ENCODE data around the gene SH3RF3. TPM values are rescaled to one million over a fixed set of nuclear protein-coding genes. Genes with fewer than 3 reads are reported as not detected.
"Not testable (repeated sequence)": the region's sequence is repeated elsewhere in the genome, so short reads cannot be mapped to it uniquely, and the experiment has no call there.

Gene SH3RF3
- total RNA-seq, 2 experiments from 2014 or later = 0.25 to 0.44 TPM

DNA sequence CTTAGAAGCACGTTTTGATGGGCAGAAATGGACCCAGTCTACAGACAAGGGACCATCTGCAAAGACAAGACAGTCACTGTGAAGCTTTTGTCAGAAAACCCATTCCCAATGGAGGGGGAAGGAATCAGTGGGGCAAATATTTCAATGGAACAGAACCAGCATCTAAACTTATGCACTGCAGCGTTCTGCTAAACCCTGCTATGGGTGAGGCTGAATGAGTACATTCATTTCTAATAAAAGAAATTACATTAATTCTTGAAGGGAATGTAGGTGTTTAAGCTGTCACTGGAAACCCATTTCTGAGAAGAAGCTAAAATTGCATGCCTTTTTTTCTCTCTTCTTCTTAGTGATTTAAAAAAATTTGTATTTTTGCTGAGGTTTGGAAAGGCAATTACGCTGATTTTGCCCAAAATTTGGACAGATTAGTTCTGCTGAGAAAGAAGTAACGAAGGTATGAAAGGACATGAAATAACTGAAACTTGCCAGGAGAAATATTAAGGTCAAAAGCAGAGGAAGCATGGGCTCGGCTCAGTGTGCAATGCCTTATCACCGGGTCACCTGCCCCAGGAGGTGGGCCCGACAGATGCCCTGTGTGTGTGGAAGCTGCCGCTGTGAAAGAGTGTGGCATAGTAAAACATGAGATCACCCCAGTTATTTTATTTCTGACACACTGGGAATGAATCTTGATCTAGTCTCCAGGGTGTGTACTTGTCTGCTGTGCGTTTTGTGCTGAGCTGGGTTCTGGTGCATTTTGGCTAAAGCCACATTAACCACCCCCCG, 24.2 kb downstream of the SH3RF3 start:
- ChIA-PET CTCF (no interaction called here), POLR2A (no interaction called here)

DNA sequence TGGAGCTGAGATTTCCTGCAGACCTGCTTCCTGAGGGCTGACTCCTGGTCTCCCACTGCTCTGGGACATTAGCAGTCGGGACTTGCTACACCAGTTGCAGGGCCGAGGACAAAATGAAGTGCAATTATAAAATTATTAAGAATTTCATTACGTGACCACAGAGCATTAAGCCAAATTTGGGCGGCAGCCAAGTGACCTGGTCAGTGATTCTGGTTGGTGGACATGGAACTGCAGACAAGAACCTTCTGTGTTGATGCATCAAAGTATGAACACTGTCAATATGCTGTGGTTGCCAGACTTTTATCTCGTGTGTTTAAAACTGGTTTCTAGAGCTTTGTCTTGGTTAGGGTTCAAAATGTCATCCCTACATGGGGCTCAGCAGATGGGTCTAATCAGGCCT, 24.8 kb downstream of the SH3RF3 start:
- ChIA-PET CTCF (no interaction called here), POLR2A (no interaction called here)

DNA sequence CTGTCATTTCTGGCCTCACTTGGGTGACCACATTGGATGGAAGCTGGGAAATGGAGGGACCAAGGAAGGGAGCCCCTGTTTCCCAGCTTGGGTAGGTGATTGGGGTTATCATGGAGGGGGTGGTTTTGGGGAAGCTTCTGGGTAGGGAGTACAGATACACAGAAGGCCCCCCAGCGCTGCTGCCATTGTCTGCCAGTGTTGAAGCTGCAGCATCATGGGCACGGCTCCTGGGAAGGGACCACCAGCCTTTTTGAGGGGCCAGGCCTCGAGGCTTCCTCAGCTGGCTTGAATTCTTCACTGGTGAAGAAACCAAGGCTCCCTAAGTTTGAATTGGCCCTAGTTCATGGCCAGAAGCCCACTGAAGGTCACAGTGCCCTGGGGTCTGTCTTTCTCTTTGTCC, 25.2 kb downstream of the SH3RF3 start:
- ChIA-PET CTCF (no interaction called here), POLR2A (no interaction called here)

DNA sequence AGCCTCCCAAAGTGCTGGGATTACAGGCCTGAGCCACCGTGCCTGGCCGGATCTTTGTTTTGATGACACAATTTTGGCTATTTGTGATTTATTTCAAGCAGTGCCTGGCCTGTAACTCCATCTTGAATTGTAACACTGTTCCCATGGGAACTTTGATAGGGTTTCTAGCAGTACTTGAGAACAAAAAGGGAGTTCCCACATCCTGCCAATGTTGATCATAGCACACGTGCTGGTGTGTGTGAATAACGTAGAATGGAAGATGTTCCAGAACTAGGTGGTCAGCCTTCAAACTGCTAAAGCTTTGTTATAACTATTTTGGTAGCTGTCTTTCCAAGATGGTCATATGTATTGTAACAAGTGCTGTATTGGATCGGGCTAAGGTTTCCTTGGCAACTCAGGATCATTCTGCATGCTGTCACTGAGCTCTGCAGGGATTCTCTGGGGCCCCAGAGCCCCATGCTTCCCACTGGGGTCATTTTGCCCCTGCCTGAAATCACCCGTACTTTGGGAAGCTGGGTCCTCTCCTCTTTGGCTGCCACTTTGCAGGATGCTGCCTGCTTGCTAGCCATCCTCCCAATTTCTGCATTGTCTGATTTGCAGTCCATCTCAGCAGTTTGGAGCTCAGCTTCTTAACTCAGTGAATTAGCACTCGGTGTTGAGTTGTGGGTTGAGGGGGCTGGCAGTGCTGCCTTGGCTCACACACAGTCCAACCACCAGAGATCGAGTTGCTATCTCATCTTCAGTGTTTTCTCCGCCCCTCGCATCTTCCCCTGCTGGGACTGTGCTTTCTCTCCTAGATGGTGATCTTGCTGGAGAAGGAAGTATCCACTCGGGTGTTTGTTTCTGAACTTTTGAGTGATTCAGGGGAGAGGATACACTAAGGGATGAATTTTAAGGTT, 26.8 kb downstream of the SH3RF3 start:
- ChIA-PET POLR2A (no interaction called here), CTCF (no interaction called here)

DNA sequence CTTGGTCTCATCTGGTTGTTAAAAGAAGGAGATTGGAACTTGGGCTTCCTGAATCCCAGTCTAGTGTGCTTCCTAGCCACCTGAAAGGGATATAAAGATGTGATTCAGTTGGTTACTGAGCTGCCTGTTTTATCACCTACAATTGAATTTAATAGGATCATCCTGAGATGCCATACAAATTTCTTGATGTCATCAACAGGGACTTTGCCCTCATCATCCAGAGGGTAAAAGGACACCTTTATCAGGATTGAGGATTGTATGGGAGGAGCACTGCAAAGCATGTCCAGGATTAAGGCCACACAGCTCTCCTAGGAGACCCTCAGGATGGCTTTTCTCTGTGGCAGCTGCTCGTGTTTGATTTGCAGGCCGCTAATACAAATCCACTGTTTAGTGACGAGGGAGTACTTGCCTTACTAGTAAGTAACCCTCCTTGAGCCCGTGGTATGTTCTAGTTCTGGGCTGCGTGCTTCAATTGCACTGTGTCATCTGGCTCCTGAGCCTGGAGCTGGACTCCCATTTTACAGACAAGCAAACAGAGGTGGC, 28.6 kb downstream of the SH3RF3 start:
- CTCF ChIA-PET = interaction anchor here (0.6 kb wide), 1 partner anchor 478 kb away, joined by 3 read pairs; no protein-coding TSS in a partner anchor
- POLR2A ChIA-PET = no interaction called here

DNA sequence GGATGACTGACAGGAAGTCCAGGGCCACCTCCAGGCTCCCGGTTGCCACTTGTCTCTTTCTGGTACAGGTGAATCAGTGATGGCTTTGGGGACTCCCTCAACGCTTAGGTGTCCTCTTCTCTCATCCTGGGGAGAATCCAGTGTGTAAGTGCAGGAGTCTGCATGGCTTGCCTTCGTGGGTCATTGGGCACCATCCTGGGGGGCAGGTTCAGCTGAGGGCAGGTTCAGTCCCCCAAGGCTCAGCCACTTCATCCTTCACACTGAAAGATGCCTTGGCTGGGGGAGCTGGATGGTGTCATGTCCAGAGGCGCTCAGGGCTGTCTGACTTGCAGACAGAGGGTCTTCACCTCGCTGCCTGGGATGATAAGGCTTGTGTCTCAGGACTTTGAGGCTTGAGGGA, 29.2 kb downstream of the SH3RF3 start:
- ChIA-PET CTCF (interaction anchor here (0.6 kb wide), 1 partner anchor 478 kb away, joined by 3 read pairs; no protein-coding TSS in a partner anchor), POLR2A (no interaction called here)

DNA sequence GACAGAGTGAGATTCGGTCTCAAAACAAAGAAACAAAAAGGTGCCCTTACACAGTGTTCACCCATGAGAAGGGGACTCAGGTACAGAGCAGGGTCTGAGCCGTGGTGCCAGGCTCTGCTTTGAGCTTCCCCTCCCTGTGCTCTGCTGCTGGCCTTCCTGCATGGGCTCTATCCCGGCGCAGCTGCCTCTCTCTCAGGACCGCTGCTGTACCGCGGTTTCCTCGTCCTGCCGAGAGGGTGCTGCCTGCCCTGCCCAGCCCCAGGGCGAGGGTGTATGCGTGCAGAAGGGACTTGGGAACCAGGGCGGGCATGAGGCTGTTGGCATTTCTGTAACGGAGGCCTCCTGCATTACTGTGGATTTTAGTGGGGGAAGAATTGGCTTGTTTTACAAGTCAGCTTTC, 30.1 kb downstream of the SH3RF3 start:
- CTCF ChIA-PET = no interaction called here
- POLR2A ChIA-PET = no interaction called here

DNA sequence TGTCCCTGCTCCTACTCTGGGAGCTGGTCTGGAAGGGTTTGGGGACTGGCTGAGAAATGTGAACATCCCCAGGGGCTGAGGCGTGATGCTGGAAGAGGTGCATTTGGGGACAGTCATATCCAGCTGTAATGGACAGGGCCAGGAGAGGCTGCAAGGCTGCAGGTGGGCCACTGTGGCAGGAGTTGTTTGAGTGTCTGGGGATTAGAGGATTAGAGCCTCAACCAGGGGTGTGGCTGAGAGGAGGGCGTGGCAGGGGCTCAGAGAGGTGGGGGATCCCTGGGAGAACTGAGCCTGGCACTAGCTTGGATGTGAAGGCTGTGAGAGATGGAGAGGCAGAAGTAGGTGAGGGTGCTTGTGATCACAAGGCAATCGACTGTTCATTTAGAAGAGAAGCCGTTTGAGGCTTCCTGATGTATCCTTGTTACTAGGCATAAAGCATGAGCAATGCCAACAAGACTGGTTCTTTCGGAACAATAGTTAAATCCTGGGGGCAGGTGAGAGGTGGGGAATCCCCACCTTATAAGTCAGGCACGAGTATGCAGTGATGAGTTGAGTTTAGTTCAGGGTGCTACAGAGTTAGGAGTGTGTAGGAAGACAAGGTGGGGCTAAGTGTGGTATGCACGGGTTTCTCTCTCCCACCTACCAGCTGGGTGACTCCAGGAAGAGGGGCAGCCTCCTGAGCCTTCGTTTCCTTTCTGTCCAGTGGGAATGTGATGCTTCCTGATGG, 31.9 kb downstream of the SH3RF3 start:
- POLR2A ChIA-PET = no interaction called here
- CTCF ChIA-PET = no interaction called here

DNA sequence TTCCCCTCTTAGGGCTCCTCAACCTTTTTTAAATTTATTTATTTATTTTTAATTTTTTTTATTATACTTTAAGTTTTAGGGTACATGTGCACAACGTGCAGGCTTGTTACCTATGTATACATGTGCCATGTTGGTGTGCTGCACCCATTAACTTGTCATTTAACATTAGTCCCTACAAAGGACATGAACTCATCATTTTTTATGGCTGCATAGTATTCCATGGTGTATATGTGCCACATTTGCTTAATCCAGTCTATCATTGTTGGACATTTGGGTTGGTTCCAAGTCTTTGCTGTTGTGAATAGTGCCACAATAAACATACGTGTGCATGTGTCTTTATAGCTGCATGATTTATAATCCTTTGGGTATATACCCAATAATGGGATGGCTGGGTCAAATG, 33.4 kb downstream of the SH3RF3 start:
- CTCF ChIA-PET, POLR2A ChIA-PET: not testable (repeated sequence)

DNA sequence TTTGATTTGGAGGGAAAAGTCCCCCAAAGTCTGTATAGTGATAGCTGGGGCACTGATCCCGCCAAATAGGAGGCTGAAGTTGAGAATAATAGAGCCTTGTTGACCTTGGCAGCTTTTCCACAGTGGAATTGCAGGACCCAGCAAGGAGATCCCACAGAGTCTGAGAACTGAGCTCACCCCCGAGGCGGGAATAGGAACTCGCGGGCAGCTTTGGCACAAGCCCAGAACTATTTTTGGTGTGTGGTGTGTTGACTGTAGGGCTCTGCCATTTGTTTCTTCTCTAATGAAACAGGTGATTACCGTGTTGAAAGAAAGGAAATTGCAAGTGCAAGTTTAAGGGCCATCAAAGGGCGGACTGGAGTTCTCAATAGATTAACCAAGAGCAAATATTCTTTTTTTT, 34.0 kb downstream of the SH3RF3 start:
- ChIA-PET CTCF (no interaction called here), POLR2A (no interaction called here)

DNA sequence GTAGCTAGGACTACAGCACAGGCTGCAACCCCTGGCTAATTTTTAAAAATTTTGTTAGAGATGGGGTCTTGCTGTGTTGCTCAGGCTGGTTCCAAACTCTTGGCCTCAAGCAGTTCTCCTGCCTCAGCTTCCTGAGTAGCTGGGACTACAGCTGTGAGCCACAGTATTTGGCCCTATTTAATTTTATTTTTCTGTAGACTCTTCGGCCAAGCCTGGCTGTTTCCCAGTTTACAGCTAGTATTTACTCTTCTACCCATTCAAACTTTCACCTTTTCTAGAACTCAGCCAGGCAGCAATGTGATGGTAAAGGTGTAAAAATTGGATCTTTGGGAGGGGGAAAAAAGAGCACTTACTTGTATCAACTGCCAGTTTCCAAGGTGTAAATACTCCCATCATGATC, 35.3 kb downstream of the SH3RF3 start:
- CTCF ChIA-PET = no interaction called here
- POLR2A ChIA-PET = no interaction called here

DNA sequence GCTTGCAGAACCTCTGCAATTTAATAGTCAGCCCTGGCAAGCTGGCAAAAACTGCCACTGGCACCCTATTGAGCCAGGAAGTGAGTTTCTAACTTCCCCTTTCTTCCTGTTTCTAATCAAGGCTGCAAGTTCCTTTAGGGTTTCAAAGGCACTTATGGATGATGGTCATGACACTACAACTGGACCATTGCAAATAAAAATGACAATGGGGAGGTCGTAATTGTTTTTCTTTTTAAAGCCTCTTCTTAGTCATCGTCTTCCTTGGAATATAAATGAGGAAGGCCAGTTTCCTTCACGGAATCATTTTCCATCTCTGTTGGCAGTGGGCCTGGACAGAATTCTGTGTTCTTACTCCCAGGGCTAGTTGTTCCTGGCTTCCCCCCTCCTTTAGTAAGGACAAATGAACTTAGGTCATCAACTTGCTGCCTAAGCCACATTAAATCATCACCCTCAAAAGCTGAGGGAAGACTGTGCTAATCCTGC, 35.8 kb downstream of the SH3RF3 start:
- CTCF ChIA-PET = no interaction called here

DNA sequence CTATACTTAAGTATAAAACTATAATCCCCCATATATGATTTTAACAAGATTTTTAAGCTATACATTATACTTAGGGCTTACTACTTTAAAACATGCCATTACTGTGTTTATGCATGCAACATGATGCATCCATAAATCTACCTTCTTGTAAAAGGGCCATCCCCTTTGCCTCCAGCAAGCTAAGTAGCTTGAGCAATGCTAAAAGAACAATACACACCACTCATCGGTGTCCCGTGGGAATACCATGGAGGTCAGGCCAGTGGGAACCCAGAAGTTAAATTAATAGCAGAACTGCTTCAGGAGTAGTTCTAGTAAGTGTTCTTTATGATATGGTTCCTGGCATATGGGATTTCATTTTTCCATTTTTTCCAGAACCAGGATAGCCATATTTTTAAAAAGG, 37.8 kb downstream of the SH3RF3 start:
- ChIA-PET POLR2A (no interaction called here), CTCF (no interaction called here)

More for the DNA sequence above, 35.8 kb downstream of the SH3RF3 start:
- POLR2A ChIA-PET = no interaction called here

DNA sequence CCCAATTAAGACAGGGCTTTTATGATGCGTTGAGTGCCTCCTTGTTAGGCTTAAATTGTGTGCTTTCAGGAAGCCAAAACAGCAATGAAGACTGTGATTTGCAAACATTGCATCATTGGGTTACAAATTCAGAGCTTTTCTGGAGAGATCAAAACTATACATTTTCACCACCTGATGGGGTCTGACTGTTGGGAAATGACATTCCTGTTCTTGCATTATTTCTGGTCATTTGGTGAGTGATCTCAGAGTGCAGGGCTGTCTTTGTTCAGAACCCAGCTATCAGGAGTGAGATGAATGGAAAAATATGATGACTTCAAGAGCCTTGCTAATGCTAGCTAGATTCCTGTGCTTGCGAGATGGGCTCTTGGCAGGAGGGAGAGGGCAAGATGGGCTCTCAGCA, 39.1 kb downstream of the SH3RF3 start:
- POLR2A ChIA-PET = no interaction called here
- CTCF ChIA-PET = no interaction called here

DNA sequence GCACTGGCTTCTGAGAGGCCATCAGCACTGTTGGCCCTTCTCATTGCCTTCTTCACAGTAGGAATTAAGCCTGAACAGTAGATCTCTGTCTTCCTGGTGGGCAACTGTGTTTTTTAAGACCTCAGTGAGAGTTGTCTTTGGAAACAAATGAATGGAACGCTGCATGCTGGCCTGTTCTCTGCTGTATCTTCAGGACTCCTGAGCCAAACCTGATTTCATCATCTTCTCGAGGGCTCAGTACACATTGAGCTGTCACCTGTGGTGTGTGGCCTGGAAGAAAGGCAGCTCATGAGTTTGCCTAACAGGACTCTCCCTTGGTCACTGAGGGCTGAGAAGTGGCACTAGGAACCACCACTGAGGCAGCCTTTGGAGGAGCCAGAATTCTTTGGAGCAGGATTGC, 39.7 kb downstream of the SH3RF3 start:
- ChIA-PET POLR2A (no interaction called here), CTCF (no interaction called here)

DNA sequence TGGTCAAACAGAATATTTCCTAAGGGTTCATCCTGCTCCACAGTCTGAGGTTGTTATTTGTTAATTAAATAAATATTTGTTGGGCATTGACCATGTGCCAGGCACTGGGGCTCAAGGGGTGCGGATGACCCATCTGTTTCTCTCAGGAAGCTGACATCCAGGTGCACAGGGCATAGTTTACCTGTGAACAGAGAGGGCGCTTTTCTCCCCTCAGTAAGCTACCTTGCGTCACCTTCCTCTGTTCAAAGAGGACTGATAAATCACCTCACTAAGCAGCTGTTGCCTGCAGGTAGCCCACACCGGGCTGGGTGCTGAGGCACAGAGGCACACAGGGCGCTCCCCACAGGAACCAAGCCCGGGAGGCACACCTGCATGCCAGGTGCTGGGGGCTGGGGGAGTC, 41.6 kb downstream of the SH3RF3 start:
- CTCF ChIA-PET = interaction anchor here (1.6 kb wide), 1 partner anchor 10 kb away, joined by 3 read pairs; no protein-coding TSS in a partner anchor
- POLR2A ChIA-PET = no interaction called here

DNA sequence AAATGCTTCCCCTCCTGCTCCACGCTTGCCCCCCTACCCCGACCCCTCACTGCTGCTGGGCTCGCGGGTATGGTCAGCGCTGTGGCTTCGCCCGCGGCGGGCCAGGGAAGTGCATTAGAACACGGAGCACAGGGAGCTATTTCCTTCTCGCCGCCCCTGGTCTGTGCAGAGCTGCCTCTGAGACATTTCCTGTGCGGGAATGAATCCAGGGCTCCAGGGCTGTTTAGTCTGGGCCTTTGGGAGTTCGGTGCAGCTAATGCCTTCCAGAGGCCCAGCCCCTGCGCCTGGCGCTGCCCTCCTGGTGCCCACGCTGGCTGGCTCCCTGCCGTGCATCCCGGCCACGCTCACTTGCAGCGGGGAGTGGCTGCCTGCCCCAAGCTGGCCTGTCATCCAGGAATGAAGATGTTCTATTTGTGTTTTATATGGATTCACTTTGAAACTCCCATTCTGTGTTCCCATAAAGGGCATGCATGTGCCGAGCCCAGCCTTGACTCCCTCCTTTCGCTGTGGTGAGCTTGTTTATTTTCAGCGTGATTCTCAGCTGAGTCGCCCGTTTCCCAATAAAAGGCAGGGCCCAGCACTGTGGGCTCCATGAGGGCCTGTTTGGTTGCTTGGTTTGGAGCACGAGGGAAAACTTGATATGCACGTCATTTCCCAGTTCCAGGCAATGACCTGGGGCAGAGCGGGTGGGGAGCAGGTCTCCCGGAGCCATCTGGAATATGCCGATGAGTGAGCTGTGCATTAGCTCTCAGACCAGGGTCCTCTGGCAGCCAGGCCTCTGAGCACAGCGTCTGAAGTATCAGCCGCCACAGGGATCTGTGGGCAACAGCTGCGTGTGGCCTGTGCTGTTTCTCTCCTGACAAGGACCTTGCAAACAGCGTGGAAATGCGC, 42.7 kb downstream of the SH3RF3 start:
- ChIA-PET CTCF (interaction anchor here (1.6 kb wide), 1 partner anchor 9 kb away, joined by 3 read pairs; no protein-coding TSS in a partner anchor), POLR2A (no interaction called here)

DNA sequence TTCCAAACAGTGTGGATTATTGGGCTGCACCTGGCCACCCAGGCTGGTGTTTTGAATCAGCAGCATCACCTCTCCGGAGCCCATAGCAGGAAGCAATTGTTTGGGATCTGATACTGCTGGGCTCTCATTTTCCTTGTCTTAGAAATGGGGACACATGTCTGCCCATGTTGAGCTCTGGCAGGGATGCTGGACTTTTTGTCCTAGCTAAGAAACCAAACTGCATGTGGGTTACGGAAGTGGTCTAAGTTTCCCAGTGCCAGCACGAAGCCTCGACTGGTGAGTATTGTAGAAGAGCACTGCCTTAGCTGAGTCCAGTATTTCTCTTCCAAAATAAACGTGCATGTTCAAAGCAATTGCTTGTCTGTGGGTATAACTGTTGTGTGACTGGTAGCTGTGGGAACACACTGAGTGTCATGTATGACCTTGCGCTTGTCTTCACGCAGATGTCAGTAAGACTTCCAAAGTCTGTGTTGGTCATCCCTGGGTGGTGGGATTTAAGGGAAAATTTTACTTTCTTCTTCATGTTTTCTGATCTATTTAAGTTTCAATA, 43.6 kb downstream of the SH3RF3 start:
- CTCF ChIA-PET = no interaction called here

More for the DNA sequence above, 43.6 kb downstream of the SH3RF3 start:
- POLR2A ChIA-PET = no interaction called here

All from activated CD8-positive, alpha-beta memory T cell treated with anti-CD3 and anti-CD28 coated beads for 36 hours (primary cell).